ENCODE results near the gene RALGPS1.

RALGPS1 gene

GRCh38 chr9:127229691-127230417, 315.3 kb downstream of the RALGPS1 start:
- DNase-seq = no peak

GRCh38 chr9:127231666-127232065, 317.1 kb downstream of the RALGPS1 start:
- DNase-seq = no peak

- DNase-seq = no peak
Measured at GRCh38 chr9:127232833-127233549, 318.4 kb downstream of the RALGPS1 start.

- no peak for DNase-seq
Measured at GRCh38 chr9:127233550-127233949, 319.0 kb downstream of the RALGPS1 start.

GRCh38 chr9:127233989-127234388, 319.4 kb downstream of the RALGPS1 start:
- DNase-seq = no peak

GRCh38 chr9:127237801-127238200, 323.2 kb downstream of the RALGPS1 start:
- DNase-seq = no peak

GRCh38 chr9:127241354-127241753, 326.8 kb downstream of the RALGPS1 start:
- no peak for DNase-seq

- DNase-seq = no peak
Measured at GRCh38 chr9:127244609-127245601, 330.3 kb downstream of the RALGPS1 start.

GRCh38 chr9:127245637-127246164, 331.1 kb downstream of the RALGPS1 start:
- no peak for DNase-seq

- no peak for DNase-seq
Measured at GRCh38 chr9:127248241-127248640, 333.7 kb downstream of the RALGPS1 start.

- no peak for DNase-seq
Measured at GRCh38 chr9:127249877-127250276, 335.3 kb downstream of the RALGPS1 start.

GRCh38 chr9:127250896-127251391, 336.4 kb downstream of the RALGPS1 start:
- no peak for DNase-seq

- no peak for DNase-seq
Measured at GRCh38 chr9:127252410-127253318, 338.1 kb downstream of the RALGPS1 start.

- DNase-seq = no peak
Measured at GRCh38 chr9:127253446-127253845, 338.9 kb downstream of the RALGPS1 start.

GRCh38 chr9:127255692-127256091, 341.1 kb downstream of the RALGPS1 start:
- no peak for DNase-seq

GRCh38 chr9:127256324-127256723, 341.7 kb downstream of the RALGPS1 start:
- DNase-seq = no peak

- no peak for DNase-seq
Measured at GRCh38 chr9:127258606-127259471, 344.3 kb downstream of the RALGPS1 start.

- DNase-seq = no peak
Measured at GRCh38 chr9:127262602-127263001, 348.0 kb downstream of the RALGPS1 start.

- DNase-seq = no peak
Measured at GRCh38 chr9:127263237-127263636, 348.7 kb downstream of the RALGPS1 start.

GRCh38 chr9:127263664-127264063, 349.1 kb downstream of the RALGPS1 start:
- no peak for DNase-seq

Data from cortex of kidney (tissue), 1 donor.